NCI-H187 (cell line): ENCODE measurements around the gene ITPR3.
"Not testable (repeated sequence)": the region's sequence is repeated elsewhere in the genome, so short reads cannot be mapped to it uniquely, and the experiment has no call there.

ENCODE experiments used
- DNase-seq, 2 experiments: peaks; one replicate each; lab custom pipeline; 2025; lab: John Stamatoyannopoulos, UW

The ITPR3 gene

GRCh38 chr6:33591424-33592032, 29.6 kb upstream of the ITPR3 start:
- no peak for DNase-seq

- no peak for DNase-seq
Measured at GRCh38 chr6:33592280-33592594, 28.9 kb upstream of the ITPR3 start.

- no peak for DNase-seq
Measured at GRCh38 chr6:33592595-33593413, 28.3 kb upstream of the ITPR3 start.

GRCh38 chr6:33593414-33593727, 27.8 kb upstream of the ITPR3 start:
- DNase-seq = no peak

- DNase-seq = no peak
Measured at GRCh38 chr6:33595001-33595846, 25.9 kb upstream of the ITPR3 start.

- DNase-seq = not testable (repeated sequence)
Measured at GRCh38 chr6:33596894-33597293, 24.2 kb upstream of the ITPR3 start.

- no peak for DNase-seq
Measured at GRCh38 chr6:33597551-33598322, 23.4 kb upstream of the ITPR3 start.

- no peak for DNase-seq
Measured at GRCh38 chr6:33599413-33599938, 21.6 kb upstream of the ITPR3 start.

- no peak for DNase-seq
Measured at GRCh38 chr6:33600761-33601160, 20.4 kb upstream of the ITPR3 start.

GRCh38 chr6:33602180-33602579, 18.9 kb upstream of the ITPR3 start:
- no peak for DNase-seq

- DNase-seq = no peak
Measured at GRCh38 chr6:33604941-33605854, 15.9 kb upstream of the ITPR3 start.

GRCh38 chr6:33606642-33607041, 14.5 kb upstream of the ITPR3 start:
- DNase-seq = no peak

- no peak for DNase-seq
Measured at GRCh38 chr6:33607126-33607783, 13.9 kb upstream of the ITPR3 start.

GRCh38 chr6:33607784-33608161, 13.3 kb upstream of the ITPR3 start:
- no peak for DNase-seq

- DNase-seq = no peak
Measured at GRCh38 chr6:33609019-33609418, 12.1 kb upstream of the ITPR3 start.

GRCh38 chr6:33609528-33609927, 11.6 kb upstream of the ITPR3 start:
- DNase-seq = no peak

- DNase-seq = no peak
Measured at GRCh38 chr6:33610067-33610466, 11.1 kb upstream of the ITPR3 start.

- DNase-seq = no peak
Measured at GRCh38 chr6:33610779-33611732, 10.1 kb upstream of the ITPR3 start.

- DNase-seq = no peak
Measured at GRCh38 chr6:33613146-33613794, 7.9 kb upstream of the ITPR3 start.
